ENCODE data around the gene RNF40. TPM values are rescaled to one million over a fixed set of nuclear protein-coding genes. Genes with fewer than 3 reads are reported as not detected.
"Not testable (repeated sequence)": the region's sequence is repeated elsewhere in the genome, so short reads cannot be mapped to it uniquely, and the experiment has no call there.

Gene RNF40
- total RNA-seq, 1 donor from 2014 or later, result 155 TPM

GRCh38 chr16:30805370-30806169 is 43.4 kb downstream of the RNF40 start:
- peaks cover 14% of the 10 kb centered on the region for H3K27me3 Mint-ChIP-seq
- H3K27ac Mint-ChIP-seq, result peak overlapping the region; percentile 89
- H3K4me3 Mint-ChIP-seq (ENCODE audit: low read depth), result peak overlapping the region; percentile 78
- no peaks in the 10 kb centered on the region for H3K36me3 Mint-ChIP-seq (ENCODE audit: insufficient read depth)
- H3K4me1 Mint-ChIP-seq (ENCODE audit: low read depth), result peaks cover 13% of the 10 kb centered on the region
- TF ChIP-seq, protein P1, sequence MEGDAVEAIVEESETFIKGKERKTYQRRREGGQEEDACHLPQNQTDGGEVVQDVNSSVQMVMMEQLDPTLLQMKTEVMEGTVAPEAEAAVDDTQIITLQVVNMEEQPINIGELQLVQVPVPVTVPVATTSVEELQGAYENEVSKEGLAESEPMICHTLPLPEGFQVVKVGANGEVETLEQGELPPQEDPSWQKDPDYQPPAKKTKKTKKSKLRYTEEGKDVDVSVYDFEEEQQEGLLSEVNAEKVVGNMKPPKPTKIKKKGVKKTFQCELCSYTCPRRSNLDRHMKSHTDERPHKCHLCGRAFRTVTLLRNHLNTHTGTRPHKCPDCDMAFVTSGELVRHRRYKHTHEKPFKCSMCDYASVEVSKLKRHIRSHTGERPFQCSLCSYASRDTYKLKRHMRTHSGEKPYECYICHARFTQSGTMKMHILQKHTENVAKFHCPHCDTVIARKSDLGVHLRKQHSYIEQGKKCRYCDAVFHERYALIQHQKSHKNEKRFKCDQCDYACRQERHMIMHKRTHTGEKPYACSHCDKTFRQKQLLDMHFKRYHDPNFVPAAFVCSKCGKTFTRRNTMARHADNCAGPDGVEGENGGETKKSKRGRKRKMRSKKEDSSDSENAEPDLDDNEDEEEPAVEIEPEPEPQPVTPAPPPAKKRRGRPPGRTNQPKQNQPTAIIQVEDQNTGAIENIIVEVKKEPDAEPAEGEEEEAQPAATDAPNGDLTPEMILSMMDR (IDR thresholded peaks at IDR 0.05; ENCODE audit: unreplicated experiment), result no peak
- H3K9me3 Mint-ChIP-seq (ENCODE audit: low read depth), result no peaks in the 10 kb centered on the region
- DNase-seq (ENCODE audit: low spot score, unreplicated experiment), result peak; percentile 65

DNA sequence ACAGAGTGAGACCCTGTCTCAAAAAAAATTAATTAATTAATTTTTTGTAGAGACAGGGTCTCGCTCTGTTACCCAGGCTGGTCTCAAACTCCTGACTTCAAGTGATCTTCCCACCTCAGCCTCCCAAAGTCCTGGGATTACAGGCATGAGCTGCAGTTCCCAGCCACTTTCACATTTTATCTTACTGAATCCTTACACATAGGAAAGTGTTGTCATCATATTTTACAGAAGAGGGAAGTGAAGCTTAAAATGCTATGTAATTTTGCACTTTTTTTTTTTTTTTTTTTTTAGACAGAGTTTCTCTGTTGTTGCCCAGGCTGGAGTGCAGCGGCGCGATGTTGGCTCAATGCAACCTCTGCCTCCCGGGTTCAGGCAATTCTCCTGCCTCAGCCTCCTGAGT is 46.0 kb downstream of the RNF40 start:
- no peaks in the 10 kb centered on the region for H3K36me3 Mint-ChIP-seq (ENCODE audit: insufficient read depth)
- no peak for DNase-seq (ENCODE audit: low spot score, unreplicated experiment)
- no peak overlapping the region for H3K27ac Mint-ChIP-seq
- H3K27me3 Mint-ChIP-seq, result peaks cover 6% of the 10 kb centered on the region
- TF ChIP-seq, protein P1 (IDR thresholded peaks at IDR 0.05; ENCODE audit: unreplicated experiment), result no peak
- H3K4me3 Mint-ChIP-seq (ENCODE audit: low read depth), result no peak overlapping the region
- H3K4me1 Mint-ChIP-seq (ENCODE audit: low read depth), result peaks cover 13% of the 10 kb centered on the region
- no peaks in the 10 kb centered on the region for H3K9me3 Mint-ChIP-seq (ENCODE audit: low read depth)

DNA sequence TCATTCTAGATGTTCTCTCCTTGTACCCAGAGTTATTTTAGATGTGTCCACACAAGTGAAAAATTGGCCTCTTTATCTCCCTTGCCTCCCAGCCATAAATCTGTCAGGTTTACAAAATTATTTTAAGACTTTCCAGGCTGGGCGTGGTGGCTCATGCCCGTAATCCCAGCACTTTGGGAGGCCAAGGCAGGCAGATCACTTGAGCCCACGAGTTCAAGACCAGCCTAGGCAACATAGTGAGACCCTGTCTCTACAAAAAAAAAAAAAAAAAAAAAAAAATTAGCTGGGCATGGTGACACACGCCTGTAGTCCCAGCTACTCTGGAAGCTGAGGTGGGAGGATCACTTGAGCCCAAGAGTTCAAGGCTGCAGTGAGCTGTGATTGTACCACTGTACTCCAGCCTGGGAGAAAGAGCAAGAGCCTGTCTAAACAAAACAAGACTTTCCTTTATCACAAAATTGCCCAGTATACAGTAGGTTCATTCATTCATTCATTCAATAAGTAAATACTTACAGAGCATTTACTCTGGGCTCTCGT is 46.8 kb downstream of the RNF40 start:
- H3K36me3 Mint-ChIP-seq (ENCODE audit: insufficient read depth); H3K27me3 Mint-ChIP-seq; H3K4me3 Mint-ChIP-seq (ENCODE audit: low read depth); H3K27ac Mint-ChIP-seq; DNase-seq (ENCODE audit: low spot score, unreplicated experiment); H3K9me3 Mint-ChIP-seq (ENCODE audit: low read depth): not testable (repeated sequence)
- peaks cover 16% of the 10 kb centered on the region for H3K4me1 Mint-ChIP-seq (ENCODE audit: low read depth)

DNA sequence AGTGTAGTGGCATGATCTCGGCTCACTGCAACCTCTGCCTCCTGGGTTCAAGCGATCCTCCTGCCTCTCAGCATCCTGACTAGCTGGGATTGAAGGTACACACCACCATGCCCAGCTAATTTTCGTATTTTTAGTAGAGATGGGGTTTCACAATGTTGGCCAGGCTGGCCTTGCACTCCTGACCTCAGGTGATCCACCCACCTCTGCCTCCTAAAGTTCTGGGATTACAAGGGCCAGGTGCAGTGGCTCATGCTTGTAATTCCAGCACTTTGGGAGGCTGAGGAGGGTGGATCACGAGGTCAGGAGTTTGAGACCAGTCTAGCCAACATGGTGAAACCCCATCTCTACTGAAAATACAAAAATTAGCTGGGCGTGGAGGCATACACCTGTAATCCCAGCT is 47.6 kb downstream of the RNF40 start:
- H3K27ac Mint-ChIP-seq; H3K27me3 Mint-ChIP-seq; DNase-seq (ENCODE audit: low spot score, unreplicated experiment); H3K4me3 Mint-ChIP-seq (ENCODE audit: low read depth); H3K36me3 Mint-ChIP-seq (ENCODE audit: insufficient read depth); H3K9me3 Mint-ChIP-seq (ENCODE audit: low read depth): not testable (repeated sequence)
- H3K4me1 Mint-ChIP-seq (ENCODE audit: low read depth), result peaks cover 16% of the 10 kb centered on the region

DNA sequence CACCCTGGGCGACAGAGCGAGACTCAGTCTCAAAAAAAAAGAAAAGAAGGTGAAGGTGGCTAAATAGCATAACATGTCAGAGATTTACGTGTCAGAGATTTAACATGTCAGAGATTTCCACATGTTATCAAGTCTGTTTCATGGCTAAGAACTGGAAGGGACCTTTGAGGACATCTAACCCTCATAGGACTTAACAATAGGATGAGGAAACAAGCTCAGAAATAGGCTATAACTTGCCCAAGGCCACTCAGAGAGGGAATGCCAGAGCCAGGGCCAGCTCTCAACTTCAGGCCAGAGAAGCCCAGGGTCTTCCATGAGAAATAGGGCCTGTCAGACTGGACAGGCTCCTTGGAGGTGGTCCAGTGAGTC is 51.7 kb downstream of the RNF40 start:
- TF ChIP-seq, protein P1 (IDR thresholded peaks at IDR 0.05; ENCODE audit: unreplicated experiment), result no peak
- peaks cover 3% of the 10 kb centered on the region for H3K4me1 Mint-ChIP-seq (ENCODE audit: low read depth)
- peaks cover 3% of the 10 kb centered on the region for H3K27me3 Mint-ChIP-seq
- no peak for DNase-seq (ENCODE audit: low spot score, unreplicated experiment)
- peak overlapping the region; percentile 67 for H3K4me3 Mint-ChIP-seq (ENCODE audit: low read depth)
- no peaks in the 10 kb centered on the region for H3K9me3 Mint-ChIP-seq (ENCODE audit: low read depth)
- H3K36me3 Mint-ChIP-seq (ENCODE audit: insufficient read depth), result no peaks in the 10 kb centered on the region
- H3K27ac Mint-ChIP-seq, result no peak overlapping the region

GRCh38 chr16:30816769-30817168 is 54.6 kb downstream of the RNF40 start:
- H3K9me3 Mint-ChIP-seq (ENCODE audit: low read depth), result peaks cover 1% of the 10 kb centered on the region
- H3K27me3 Mint-ChIP-seq, result peaks cover under 1% of the 10 kb centered on the region
- no peak overlapping the region for H3K27ac Mint-ChIP-seq
- no peak for DNase-seq (ENCODE audit: low spot score, unreplicated experiment)
- H3K36me3 Mint-ChIP-seq (ENCODE audit: insufficient read depth), result no peaks in the 10 kb centered on the region
- peaks cover 3% of the 10 kb centered on the region for H3K4me1 Mint-ChIP-seq (ENCODE audit: low read depth)
- no peak overlapping the region for H3K4me3 Mint-ChIP-seq (ENCODE audit: low read depth)
- TF ChIP-seq, protein P1 (IDR thresholded peaks at IDR 0.05; ENCODE audit: unreplicated experiment), result no peak
